ENCODE measurements around the gene DUSP10.

GRCh38 chr1:221783437-221783836, 41.5 kb upstream of the DUSP10 start:
- TF ChIP-seq CTCF (IDR thresholded peaks at IDR 0.05), result no peak
- no peak for TF ChIP-seq POLR2A (IDR thresholded peaks at IDR 0.05)

Data from Peyer's patch (tissue), 4 donors.